ENCODE data around the gene TOP1.
"Not testable (repeated sequence)": the region's sequence is repeated elsewhere in the genome, so short reads cannot be mapped to it uniquely, and the experiment has no call there.

Gene TOP1

DNA sequence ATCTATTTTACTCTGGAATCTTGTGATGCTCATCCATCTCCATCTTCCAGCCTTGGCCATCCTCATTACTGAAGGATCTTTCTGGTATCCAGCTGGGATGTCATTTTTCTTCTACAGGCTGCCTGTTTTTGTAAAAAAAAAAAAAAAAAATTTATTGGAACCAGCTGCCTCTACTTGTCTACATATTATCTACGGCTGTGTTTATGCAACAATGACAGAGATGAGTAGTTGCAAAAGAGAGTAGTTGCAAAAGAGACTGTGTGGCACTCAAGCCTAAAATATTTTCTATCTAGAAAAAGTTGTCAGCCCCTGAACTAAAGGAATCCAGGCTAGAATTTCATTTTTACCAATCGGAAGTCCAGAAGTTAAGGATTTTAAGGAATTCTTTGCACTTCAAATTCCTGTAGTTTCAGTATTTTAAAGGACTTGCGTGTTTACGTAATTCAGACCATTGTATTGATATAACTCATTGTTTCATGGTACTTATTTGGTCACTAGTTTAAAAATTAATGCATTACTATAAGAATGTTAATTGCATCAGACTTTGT lies 70.2 kb downstream of the TOP1 start:
- DNase-seq, result no peak

DNA sequence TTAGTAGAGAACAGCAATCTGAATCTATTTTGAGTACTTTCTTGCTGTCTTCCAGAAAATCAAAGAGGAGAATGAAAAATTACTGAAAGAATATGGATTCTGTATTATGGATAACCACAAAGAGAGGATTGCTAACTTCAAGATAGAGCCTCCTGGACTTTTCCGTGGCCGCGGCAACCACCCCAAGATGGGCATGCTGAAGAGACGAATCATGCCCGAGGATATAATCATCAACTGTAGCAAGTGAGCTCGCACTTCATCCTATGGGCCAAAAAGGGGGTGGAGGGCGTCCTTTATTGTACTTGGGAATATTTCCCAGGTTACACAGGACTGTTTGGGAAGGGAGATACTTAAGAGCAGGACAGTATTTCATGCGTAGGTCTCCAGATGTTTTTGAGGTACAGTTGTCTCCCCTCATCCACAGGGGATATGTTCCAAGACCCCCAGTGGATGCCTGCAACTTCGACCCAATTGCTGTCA lies 71.4 kb downstream of the TOP1 start:
- no peak for DNase-seq

DNA sequence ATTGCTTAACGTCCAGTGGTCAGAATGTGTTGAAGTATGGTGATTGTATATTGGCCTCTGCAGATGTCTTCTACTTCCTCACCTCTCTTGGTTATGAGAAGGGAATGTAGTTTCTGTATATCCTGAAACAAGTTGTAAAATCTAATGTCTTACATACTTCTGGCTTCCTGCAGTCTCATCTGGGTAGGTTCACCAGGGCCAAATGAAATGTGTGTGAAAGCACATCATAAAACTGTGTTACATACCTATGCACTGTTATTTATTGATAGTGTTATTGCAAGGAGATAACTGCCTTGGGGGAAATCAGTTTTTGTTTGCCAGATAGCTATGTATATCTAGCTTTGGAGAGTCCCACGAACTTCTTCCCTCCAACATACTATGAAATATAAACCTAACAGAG lies 73.0 kb downstream of the TOP1 start:
- DNase-seq, result no peak

DNA sequence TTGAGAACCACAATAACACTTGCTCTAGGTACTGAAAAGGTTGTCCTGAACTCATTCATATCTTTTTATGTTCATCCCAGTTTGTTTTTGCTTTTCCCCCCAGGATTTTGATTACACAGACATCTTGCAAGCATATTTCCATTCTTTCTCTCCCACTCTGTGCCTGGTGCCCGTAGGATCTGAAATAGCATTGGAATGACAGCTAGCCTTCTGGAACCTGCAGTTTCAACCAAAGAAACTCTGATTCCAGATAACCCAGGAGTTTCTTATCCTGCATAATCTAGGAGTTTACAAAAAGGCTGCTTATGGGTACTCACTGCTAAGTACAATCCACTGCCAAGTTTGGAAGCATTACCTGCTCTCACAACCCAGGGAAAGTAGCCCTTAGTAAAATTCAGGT lies 79.9 kb downstream of the TOP1 start:
- no peak for DNase-seq

DNA sequence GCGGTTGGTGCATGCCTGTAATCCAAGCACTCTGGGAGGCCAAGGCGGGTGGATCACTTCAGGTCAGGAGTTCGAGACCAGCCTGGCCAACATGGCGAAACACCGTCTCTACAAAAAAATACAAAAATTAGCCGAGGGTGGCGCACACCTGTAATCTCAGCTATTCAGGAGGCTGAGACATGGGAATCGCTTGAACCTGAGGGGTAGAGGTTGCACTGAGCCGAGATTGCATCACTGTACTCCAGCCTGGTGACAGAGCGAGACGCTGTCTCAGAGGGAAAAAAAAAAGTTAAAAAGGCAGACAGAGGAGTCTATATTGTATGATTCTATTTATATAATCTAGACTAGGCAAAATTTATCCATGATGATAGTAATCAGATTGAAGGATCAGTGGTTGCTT lies 81.4 kb downstream of the TOP1 start:
- no peak for DNase-seq

DNA sequence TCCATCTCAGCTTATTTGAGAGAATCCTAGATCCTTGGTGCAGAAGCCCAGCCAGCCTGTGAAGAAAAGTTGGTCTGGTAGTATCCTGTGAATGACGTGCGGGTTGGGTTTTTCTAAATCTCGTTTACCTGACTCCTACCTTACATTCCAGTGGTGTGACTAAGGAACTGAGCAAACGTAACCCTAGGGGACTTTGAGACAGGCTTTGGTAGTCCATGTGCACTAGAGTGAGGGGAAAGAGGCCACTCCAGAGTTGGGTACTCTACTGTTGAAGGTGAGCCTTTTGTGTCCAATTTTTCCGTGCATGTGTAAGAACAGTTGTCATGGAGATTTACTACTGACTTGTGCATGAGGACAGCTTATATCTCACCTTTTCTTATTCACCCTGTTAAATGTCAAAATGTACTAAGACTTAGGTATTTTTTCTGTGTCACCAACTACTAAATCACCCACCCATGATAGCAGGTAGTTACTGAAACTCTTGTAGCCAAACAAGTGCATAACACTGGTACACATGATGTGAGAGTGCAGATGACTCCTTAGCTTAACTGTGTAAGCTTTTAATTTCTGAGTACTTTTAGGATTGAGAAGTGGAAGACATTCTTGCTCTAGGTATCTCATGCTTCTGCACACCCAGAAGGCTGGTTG lies 82.4 kb downstream of the TOP1 start:
- DNase-seq, result no peak

DNA sequence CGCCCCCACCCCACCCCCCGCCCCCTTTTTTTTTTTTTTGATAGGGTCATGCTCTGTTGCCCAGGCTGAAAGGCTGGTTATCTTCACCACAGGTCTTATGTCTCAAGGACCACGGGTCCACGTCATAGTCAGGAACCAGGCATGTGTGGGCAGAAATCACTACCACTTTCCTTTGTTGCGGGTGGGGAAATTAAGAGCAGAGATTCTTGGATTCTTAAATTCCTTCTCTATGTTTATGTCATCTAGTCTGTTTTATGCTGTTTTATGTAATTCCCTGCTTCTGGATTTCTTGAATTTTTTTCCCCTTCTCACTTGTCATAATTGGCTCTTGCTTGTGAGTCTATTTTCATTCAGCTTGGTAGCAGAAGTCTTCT lies 82.9 kb downstream of the TOP1 start:
- no peak for DNase-seq

DNA sequence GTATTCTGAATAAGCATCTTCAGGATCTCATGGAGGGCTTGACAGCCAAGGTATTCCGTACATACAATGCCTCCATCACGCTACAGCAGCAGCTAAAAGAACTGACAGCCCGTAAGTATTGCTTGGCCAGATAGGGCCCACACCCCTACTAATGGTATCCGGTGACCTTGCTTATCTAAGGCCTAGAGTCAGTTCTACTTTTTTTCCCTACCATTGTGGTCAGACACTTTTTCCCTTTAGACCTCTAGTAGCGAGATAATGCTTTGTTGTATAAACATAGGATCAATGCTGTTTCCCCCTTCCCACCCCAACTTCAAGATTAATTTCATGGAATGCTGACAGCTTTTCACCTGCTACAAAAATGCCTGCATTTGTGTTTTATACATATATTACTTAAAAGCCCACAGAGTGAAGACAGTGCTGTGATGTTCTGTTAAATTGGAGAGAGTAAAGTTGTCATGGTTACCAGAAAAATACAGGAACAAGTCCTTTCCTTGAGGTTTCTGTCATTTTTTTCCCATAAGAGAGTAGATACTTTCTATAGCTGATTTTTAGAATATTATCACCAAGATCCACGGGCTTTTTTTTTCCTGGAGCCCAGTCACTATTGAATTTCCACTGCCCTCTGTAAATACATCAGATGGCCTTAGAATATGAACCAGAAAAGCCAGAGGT lies 87.8 kb downstream of the TOP1 start:
- no peak for DNase-seq

DNA sequence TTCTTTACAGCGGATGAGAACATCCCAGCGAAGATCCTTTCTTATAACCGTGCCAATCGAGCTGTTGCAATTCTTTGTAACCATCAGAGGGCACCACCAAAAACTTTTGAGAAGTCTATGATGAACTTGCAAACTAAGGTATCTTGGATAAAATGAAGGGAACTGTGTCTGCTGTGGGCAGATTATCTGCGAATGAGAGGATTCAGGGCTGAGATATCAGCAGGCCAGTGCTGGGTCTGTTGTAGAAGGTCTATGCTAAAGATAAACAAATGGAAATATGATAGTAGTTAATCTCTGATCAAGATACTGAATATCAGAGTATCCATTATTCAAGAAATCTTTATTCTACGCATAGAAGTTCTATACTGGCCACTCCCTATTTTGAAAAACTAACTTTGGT lies 89.5 kb downstream of the TOP1 start:
- not testable (repeated sequence) for DNase-seq

DNA sequence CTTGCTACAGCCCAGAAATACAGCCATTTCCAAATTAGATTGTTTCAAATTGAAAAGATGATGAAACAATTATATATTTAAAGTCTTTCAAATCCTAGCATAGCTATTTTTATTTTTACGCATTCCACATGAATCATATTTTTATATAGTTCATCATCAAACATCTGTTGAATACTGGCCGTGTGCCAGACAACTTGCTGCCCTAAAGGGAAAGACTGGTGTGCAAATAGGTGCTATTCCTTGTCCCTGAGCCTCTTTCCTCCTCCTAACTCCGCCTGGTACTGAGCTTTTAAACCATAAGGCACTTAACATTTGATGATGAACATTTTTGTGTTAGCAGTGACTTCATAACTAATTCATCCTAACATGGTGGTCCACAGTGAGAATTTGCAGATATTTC lies 90.0 kb downstream of the TOP1 start:
- DNase-seq, result no peak

DNA sequence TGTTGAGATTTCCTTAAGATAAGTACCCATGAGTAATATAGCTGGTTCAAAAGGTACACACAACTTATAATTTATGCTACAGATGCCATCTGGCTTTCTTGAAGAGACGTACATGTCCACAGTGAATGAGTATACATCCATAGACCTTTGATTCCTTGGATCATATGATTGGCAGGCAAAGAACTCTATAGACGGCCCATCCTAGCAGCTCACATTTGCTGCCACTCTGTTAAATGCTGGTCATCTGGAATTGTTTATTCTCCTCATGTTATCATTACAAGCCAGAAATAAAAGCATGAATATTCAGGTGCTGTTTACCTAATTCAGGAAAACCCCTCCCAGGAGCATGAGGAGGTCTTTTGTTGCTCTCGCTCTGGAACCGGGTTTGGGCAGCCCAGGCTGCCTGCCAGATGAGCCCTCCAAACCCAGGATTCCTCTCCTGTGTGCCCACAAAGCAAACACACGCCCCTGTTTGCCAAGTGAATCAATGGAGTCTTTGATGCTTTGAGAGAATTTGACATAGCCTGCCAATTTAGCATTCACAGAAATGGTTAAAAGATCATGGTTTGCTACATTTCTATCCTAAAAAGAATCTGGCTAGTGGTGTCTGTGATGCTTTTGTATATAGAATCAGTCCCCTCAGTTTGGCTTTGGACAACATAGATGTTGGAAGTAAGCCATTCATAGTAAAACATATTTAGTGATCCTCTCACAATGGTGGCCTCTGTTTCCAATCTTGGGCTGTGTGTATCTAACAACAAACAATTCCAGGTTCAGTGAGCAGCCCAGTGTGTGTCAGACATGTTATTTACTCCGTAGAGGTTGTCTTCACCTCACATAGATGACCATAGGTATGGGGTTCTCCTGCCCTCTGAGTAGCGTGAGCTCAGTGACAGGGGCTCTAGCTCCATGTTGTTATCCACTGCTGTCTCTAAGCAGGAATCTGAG lies 91.3 kb downstream of the TOP1 start:
- no peak for DNase-seq

DNA sequence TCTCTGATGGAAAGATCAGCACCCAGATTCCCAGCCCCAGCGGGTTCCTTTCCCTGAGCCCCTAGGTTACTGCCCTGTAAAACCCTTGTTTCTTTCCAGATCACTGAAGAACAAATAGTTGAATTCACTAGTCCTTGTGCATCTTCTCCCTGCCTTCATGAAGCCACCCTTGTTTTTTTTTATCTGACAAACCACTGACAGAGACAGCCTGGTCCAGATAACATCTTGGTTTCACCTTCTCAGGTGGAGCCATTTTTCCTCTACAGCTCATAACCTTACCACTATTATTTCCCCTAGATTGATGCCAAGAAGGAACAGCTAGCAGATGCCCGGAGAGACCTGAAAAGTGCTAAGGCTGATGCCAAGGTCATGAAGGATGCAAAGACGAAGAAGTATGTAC lies 92.8 kb downstream of the TOP1 start:
- DNase-seq, result no peak

DNA sequence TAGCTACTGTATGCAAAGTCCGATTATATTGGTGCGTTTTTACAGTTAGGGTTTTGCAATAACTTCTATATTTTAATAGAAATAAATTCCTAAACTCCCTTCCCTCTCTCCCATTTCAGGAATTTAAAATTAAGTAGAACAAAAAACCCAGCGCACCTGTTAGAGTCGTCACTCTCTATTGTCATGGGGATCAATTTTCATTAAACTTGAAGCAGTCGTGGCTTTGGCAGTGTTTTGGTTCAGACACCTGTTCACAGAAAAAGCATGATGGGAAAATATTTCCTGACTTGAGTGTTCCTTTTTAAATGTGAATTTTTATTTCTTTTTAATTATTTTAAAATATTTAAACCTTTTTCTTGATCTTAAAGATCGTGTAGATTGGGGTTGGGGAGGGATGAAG lies 95.0 kb downstream of the TOP1 start:
- no peak for DNase-seq

DNA sequence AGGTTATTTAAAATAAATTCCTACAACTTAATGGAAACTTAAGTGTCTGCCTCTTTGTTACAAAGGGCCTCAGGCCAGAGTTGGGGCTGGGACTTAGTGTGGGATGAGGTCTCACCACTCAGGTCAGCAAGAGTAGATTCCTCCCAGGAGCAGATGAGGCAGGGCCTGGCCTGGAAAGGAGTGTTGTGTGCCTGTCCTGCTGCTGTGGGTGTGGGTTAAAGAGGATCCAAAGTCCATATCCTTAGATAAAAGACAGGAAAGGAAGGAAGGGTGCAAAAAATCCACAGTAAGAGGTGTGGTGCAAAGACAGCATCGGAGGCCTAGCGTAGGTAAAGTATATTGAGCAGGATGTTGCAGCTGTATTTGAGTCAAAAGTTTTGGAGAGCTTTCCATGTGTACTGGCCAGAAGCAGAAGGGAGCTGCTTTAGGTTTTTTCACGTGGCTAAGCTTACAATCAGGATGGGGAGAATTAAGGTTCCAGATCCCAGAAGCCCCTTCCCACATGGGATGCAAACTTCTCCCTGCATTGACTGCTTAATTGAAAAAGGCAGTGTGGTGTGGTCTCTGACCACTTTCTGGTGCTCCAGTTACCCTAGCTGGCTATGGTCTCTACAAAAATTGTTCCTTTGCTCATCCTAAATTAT lies 96.0 kb downstream of the TOP1 start:
- no peak for DNase-seq

DNA sequence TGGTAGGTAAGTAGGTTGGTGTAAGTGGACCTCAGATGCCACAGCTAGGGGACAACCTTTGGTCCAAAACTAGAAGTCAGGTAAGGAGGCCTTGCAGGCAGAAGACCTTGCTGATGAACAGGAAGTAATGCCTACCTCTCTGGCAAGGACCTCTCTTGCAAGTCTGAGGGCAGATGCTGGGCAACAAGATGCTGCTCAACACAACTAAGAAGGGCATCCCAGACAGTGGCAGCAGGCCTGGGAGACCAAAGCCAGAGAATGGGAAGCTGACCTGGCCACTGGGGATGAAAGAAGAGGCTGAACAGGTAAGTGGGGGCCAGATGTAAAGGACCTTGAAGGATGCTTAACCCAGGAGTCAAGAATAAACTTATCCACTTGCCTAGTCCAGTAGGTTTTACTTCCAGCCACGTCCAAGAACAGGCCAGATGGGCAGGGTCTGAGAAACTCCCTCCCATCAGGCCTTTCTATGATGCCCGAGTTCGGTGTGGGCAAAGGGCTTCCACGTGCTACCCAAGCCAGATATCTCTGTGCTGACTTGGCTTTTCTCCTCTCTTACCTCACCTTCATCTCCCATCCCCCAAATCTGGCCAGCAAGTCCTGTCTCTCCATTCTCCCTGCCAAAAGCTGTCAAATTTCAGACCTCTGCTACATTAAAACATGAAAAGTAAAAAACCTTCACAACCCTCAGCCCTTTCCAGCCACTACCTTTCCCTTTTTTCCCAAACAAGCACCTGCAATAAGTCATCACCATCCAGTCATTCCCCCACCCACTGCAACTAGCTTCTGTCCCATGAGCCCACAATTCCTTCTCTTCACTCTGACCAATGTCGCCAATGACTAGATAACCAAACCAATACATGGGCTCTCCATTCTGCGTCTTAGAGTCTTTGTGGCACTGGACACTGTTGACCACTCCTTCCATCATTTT lies 97.2 kb downstream of the TOP1 start:
- no peak for DNase-seq

DNA sequence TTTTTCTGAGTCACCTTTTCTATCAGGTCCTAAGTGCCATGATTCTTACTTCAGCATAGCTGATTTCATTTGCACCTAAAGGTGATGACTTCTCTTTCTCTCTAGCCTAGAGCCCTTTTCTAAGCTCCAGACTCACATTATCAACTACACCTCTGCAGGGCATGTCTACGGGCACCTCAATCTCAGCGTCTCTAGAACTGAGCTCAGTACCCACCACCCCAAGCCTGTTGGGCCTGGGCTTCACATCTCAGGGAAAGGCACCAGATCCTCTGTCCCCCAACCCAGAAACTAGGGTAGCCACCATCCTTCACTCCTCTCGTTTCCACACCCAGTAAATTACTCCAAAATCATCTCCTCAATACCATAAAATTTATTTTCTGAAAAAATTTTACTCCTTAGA lies 98.1 kb downstream of the TOP1 start:
- DNase-seq, result no peak

DNA sequence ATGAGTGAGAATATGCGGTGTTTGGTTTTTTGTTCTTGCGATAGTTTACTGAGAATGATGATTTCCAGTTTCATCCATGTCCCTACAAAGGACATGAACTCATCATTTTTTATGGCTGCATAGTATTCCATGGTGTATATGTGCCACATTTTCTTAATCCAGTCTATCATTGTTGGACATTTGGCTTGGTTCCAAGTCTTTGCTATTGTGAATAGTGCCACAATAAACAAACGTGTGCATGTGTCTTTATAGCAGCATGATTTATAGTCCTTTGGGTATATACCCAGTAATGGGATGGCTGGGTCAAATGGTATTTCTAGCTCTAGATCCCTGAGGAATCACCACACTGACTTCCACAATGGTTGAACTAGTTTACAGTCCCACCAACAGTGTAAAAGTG lies 99.7 kb downstream of the TOP1 start:
- DNase-seq, result not testable (repeated sequence)

DNA sequence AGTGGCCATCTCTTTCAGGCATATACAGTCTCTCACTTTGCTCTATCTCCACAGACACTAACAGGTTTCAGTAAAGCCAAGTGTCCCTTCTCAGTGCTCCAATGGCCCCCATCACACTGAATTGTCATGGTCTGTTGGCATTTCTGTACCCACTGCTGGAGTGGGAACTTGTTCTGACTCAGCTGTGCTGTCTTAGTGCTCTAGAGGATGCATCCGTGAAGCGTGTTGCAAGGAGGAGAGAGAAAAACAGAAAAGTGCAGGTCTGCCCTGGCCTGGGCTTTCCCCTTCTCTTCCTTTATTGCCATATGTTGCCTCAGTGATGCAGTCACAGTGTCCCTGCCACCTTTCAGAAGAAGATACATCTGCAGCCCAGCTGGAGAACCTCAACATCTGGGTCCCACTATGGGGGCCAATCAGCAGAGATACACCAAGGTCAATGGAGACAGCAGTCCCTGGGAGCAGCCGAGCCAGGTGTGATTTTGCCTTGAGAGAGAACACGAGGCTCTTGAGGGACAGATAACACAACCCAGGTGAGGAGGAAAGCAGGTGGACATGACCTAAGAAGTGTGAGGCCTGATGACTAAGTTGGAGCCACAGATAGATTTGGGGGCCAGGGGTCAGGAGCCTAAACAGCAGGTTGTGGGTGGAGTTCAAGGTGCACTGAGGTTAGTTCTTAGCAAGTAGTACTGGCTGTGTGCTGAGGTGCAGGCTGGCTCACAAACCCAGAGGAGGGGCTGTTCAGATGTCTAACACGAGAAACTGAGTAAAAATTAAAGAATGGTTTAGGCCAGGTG lies 103.2 kb downstream of the TOP1 start:
- DNase-seq, result no peak

DNA sequence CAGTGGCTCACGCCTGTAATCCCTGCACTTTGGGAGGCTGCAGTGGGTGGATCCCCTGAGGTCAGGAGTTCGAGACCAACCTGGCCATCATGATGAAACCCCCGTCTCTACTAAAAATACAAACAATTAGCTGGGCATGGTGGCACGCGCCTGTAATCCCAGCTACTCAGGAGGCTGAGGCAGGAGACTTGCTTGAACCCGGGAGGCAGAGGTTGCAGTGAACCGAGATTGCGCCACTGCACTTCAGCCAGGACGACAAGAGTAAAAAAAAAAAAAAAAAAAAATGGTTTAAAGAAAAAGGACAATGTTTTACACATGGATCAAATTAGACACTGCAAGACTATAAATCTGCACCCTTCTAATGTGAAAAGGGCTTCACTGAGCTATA lies 103.8 kb downstream of the TOP1 start:
- not testable (repeated sequence) for DNase-seq

DNA sequence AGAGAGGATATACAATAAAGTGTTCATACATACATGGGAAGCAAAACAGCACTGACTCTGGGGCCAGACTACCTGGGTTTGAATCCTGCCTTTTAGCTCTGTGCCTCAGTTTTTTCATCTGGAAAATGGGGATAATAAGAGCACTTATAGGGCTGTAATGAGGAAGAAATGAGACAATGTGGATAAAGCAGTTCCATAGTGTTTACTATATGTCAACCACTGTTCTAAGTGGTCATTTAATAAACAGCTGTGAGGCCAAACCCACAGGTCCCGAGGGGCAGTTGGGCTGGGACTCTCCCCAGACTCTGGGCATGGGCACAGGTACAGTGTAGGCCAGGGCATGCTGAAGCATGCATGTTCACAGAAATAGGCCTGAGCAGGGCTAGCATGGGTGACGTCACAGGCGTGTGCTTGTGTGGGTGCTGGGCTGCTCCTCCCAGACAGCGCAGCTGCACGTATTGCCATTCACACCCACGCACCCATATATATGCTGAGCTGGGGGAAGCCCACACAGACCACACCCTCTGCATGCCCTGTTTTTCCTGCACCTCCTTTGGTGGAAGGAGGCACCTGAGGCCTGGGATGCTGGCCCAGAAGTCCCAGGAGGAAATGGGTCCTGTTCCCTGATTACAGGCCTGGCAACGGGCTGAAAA lies 105.2 kb downstream of the TOP1 start:
- no peak for DNase-seq
